ENCODE data around the gene MOB3B. TPM values are rescaled to one million over a fixed set of nuclear protein-coding genes. Genes with fewer than 3 reads are reported as not detected.

MOB3B gene
- total RNA-seq, 1 donor from 2014 or later: 10.0 TPM

GRCh38 chr9:27538647-27539046, 9.0 kb upstream of the MOB3B start:
- ChIA-PET CTCF (interaction anchor here (1.1 to 3.5 kb wide), 2 partner anchors 10 to 206 kb away, joined by 6 to 17 read pairs; no protein-coding TSS in a partner anchor), POLR2A (no interaction called here)
- Mint-ChIP-seq H3K4me3 (no peak overlapping the region), H3K4me1 (peaks cover 13% of the 10 kb centered on the region), H3K9me3 (no peaks in the 10 kb centered on the region), H3K27ac (no peak overlapping the region), H3K36me3 (ENCODE audit: low read depth) (peaks cover 19% of the 10 kb centered on the region), H3K27me3 (no peaks in the 10 kb centered on the region)
- intact Hi-C loops (cut with micrococcal nuclease): no loop called here
- ATAC-seq (ENCODE audit: low read depth): no peak
- DNase-seq: no peak
- TF ChIP-seq, protein P1, sequence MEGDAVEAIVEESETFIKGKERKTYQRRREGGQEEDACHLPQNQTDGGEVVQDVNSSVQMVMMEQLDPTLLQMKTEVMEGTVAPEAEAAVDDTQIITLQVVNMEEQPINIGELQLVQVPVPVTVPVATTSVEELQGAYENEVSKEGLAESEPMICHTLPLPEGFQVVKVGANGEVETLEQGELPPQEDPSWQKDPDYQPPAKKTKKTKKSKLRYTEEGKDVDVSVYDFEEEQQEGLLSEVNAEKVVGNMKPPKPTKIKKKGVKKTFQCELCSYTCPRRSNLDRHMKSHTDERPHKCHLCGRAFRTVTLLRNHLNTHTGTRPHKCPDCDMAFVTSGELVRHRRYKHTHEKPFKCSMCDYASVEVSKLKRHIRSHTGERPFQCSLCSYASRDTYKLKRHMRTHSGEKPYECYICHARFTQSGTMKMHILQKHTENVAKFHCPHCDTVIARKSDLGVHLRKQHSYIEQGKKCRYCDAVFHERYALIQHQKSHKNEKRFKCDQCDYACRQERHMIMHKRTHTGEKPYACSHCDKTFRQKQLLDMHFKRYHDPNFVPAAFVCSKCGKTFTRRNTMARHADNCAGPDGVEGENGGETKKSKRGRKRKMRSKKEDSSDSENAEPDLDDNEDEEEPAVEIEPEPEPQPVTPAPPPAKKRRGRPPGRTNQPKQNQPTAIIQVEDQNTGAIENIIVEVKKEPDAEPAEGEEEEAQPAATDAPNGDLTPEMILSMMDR (IDR thresholded peaks at IDR 0.05): no peak

GRCh38 chr9:27537756-27538155, 8.1 kb upstream of the MOB3B start:
- H3K9me3 Mint-ChIP-seq: no peaks in the 10 kb centered on the region
- ChIA-PET CTCF (interaction anchor here (0.6 to 3.5 kb wide), 2 partner anchors 15 to 205 kb away, joined by 6 to 17 read pairs; no protein-coding TSS in a partner anchor), POLR2A (no interaction called here)
- H3K36me3 Mint-ChIP-seq (ENCODE audit: low read depth): peaks cover 12% of the 10 kb centered on the region
- H3K27me3 Mint-ChIP-seq: no peaks in the 10 kb centered on the region
- peaks cover 16% of the 10 kb centered on the region for H3K4me1 Mint-ChIP-seq
- TF ChIP-seq, protein P1 (IDR thresholded peaks at IDR 0.05): no peak
- intact Hi-C loops (cut with micrococcal nuclease): no loop called here
- no peak overlapping the region for H3K4me3 Mint-ChIP-seq
- H3K27ac Mint-ChIP-seq: no peak overlapping the region
- DNase-seq (no peak), ATAC-seq (ENCODE audit: low read depth) (no peak)

- ChIA-PET POLR2A (no interaction called here), CTCF (interaction anchor here (0.6 to 3.5 kb wide), 2 partner anchors 16 to 204 kb away, joined by 6 to 17 read pairs; no protein-coding TSS in a partner anchor)
- no peak overlapping the region for H3K27ac Mint-ChIP-seq
- TF ChIP-seq, protein P1 (IDR thresholded peaks at IDR 0.05): no peak
- DNase-seq (no peak), ATAC-seq (ENCODE audit: low read depth) (no peak)
- H3K4me3 Mint-ChIP-seq: no peak overlapping the region
- intact Hi-C loops (cut with micrococcal nuclease): no loop called here
- peaks cover 16% of the 10 kb centered on the region for H3K4me1 Mint-ChIP-seq
- peaks cover 6% of the 10 kb centered on the region for H3K36me3 Mint-ChIP-seq (ENCODE audit: low read depth)
- no peaks in the 10 kb centered on the region for H3K27me3 Mint-ChIP-seq
- no peaks in the 10 kb centered on the region for H3K9me3 Mint-ChIP-seq
Measured at GRCh38 chr9:27537027-27537435, 7.4 kb upstream of the MOB3B start.

DNA sequence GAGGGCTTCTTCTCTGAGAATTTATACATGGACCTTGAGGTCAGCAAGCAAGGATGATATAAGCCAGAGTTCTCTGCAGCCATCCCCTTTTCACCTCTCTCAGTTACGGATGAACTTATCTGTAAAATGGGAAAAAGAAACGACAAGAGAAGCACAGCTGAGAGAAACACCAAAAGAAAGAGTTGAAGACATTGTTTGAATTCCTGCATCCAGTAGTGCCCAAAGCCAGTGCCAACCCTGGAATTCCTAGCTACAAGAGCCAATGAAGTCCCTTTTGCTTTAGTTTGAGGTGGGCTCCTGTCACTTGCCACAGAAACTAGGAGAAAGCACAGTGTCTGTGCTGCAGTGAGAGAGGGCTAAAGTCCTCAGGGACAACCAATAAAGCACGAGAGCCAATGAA, 6.6 kb upstream of the MOB3B start:
- peaks cover 16% of the 10 kb centered on the region for H3K4me1 Mint-ChIP-seq
- intact Hi-C loops (cut with micrococcal nuclease): no loop called here
- H3K27me3 Mint-ChIP-seq: no peaks in the 10 kb centered on the region
- ChIA-PET CTCF (interaction anchor here (3.5 kb wide), 1 partner anchor 203 kb away, joined by 17 read pairs; no protein-coding TSS in a partner anchor), POLR2A (no interaction called here)
- H3K36me3 Mint-ChIP-seq (ENCODE audit: low read depth): no peaks in the 10 kb centered on the region
- ATAC-seq (ENCODE audit: low read depth) (no peak), DNase-seq (no peak)
- TF ChIP-seq, protein P1 (IDR thresholded peaks at IDR 0.05): no peak
- no peak overlapping the region for H3K4me3 Mint-ChIP-seq
- H3K27ac Mint-ChIP-seq: no peak overlapping the region
- H3K9me3 Mint-ChIP-seq: no peaks in the 10 kb centered on the region

DNA sequence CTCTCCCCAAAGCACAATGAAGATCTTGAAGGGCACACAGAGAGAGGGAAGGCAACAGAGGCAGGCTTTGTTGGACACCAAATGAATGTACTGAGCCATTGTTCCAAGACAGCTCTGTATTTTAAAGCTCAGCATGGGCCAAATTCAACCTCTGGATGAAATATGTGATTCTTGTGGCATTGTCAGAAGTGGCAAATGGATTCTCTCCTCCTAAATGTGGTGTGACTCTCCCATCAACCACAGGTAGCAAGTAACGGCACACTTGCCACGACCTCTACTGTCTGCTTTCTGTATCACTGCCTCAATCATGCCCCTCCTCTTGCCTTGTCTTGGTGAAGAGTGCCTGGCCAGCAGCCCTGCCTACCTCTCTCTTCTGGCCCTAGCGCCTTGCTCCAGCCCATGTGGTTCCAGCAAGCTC, 6.1 kb upstream of the MOB3B start:
- peaks cover 16% of the 10 kb centered on the region for H3K4me1 Mint-ChIP-seq
- no peak for DNase-seq
- H3K9me3 Mint-ChIP-seq: no peaks in the 10 kb centered on the region
- no peaks in the 10 kb centered on the region for H3K36me3 Mint-ChIP-seq (ENCODE audit: low read depth)
- POLR2A ChIA-PET: no interaction called here
- intact Hi-C loops (cut with micrococcal nuclease): no loop called here
- ATAC-seq (ENCODE audit: low read depth): peak; percentile 54
- H3K27me3 Mint-ChIP-seq: no peaks in the 10 kb centered on the region
- CTCF ChIA-PET: interaction anchor here (3.5 kb wide), 1 partner anchor 203 kb away, joined by 17 read pairs; no protein-coding TSS in a partner anchor
- H3K27ac Mint-ChIP-seq: no peak overlapping the region
- H3K4me3 Mint-ChIP-seq: no peak overlapping the region
- TF ChIP-seq, protein P1 (IDR thresholded peaks at IDR 0.05): no peak

All from activated B cell treated with CpG ODN at 0.5 μM for 24 hours (primary cell).